GM12864 (cell line): Measurements from ENCODE around the gene TRPV4.

Source experiments
- DNase-seq: peaks from one replicate; pipeline ENCODE4 v3.0.0-alpha.2; 2011; ENCODE audit warnings: low read depth
- H3K4me3 ChIP-seq: 2 replicates; pipeline ENCODE4 v1.5.1; 2011; ENCODE audit warnings: mild to moderate bottlenecking, low read depth, low read length, control low read depth
- CTCF ChIP-seq: IDR thresholded peaks from 2 replicates; pipeline ENCODE4 v1.5.1; 2011; ENCODE audit warnings: low read depth, mild to moderate bottlenecking, moderate library complexity, low read length, control low read depth, inconsistent platforms; ENCODE audit errors: missing control alignments

TRPV4 gene

GRCh38 chr12:109781668-109782325, 51.4 kb downstream of the TRPV4 start:
- no peak for TF ChIP-seq CTCF
- no peak overlapping the region for H3K4me3 ChIP-seq
- no peak for DNase-seq

DNA sequence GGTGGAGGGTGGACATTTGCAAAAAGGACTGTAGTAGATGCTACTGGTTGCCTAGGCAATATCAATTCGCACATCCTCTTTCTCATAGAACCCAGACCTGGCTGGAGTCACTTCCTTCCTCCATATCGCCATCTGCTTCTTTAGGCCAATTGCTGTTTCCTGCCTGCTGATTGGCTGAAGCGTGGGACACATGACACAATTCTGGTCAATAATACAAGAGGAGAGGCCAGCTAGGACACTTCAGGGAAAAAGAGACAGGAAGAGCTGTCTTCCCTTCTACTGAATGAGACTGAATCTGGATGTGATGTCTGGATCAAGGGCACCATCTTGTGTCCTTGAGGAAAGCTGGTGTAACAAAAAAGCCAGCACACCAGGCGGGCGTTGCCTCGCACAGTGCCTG, 53.8 kb downstream of the TRPV4 start:
- DNase-seq, result no peak
- TF ChIP-seq CTCF, result no peak
- H3K4me3 ChIP-seq, result no peak overlapping the region

DNA sequence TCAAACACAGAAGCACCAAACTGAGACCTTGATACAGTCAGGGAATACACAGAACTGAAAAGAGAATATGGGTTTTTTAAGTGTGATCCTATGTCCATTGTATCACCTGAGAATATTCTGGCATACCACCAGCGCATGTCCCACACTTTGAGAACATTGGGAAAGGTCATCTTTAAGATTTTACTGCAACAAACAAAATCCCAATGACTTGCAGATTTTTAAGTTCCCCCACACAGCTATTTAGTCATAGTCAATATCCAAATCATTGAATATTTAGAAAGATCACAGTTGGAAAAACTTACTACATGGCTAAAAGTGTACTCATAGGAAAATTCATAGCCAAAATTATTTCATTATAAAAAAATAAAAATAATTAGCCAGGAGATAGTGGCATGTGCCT, 54.5 kb downstream of the TRPV4 start:
- no peak for TF ChIP-seq CTCF
- H3K4me3 ChIP-seq, result no peak overlapping the region
- DNase-seq, result no peak

DNA sequence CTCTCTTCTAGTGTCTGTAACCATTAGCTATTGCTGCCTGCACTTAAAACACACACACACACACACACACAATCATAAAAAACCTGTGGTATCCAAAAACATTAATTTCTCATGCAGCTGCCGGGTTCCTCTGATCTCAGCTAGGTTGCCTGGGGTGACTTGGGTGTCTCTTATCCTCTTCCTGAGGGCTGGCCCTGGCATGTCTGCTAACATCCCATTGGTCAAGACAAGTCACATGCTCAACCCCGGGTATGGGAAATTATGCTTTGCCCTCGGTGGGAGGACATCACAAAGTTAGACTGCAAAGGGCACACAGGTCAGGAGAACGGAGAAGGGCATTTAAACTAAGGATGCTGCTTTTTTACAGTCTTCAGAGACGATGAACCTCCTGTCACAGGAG, 55.7 kb downstream of the TRPV4 start:
- TF ChIP-seq CTCF, result no peak
- no peak overlapping the region for H3K4me3 ChIP-seq
- DNase-seq, result peak; percentile 43

- TF ChIP-seq CTCF, result no peak
- DNase-seq, result no peak
- no peak overlapping the region for H3K4me3 ChIP-seq
Measured at GRCh38 chr12:109776624-109777023, 56.6 kb downstream of the TRPV4 start.

- DNase-seq, result no peak
- H3K4me3 ChIP-seq, result no peak overlapping the region
- peak; percentile 97 for TF ChIP-seq CTCF
Measured at GRCh38 chr12:109775172-109775881, 57.9 kb downstream of the TRPV4 start.
